Raji (cell line): ENCODE data around the gene UBTD1.

Experiments used
- POLR2A ChIP-seq: IDR thresholded peaks from 2 replicates; pipeline ENCODE4 v1.6.1; 2011; ENCODE audit warnings: low read depth, low read length, control low read depth; ENCODE audit not compliant: insufficient read depth

The UBTD1 gene

DNA sequence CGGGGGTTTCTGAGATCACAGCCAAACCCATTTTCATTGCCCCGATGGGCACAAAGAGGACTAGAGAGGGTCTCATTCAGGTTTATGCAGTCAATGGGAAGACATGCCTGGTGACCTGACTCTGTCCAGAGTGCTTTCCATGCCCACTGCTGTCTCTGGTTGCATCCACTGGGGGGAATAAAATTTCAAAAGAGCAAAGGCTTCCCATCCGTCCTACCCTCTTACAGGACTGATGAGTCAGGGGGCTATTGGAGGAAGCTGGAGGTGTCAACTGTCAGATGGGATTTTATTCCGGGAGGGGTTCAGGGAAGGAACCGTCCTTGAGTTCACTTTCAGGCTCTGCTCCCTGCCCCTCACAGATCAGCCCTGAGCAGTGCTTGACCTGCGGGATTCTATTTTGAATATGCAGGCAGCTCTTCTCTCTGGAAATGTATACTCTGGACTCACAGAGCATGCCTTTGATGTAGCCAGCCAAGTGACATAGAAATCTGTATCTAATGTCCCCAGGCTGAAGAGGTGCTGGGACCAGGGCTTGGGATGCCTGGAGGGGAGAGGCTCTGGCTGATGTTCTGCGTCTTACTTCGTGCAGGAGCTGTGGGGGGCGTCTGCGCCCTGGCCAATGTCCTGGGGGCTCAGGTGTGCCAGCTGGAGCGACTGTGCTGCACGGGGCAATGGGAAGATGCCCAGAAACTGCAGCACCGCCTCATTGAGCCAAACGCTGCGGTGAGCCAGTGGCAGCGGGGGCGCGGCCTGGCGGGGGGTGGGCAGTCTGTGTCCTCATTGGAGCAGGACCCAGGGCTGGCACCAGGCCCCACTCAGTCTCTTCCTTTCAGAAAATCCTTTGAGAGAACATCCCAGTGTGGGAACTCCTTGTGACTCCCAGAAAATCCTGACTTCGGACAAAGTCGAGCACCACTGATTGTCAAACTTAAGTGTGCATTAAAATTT, 102.8 kb downstream of the UBTD1 start:
- no peak for TF ChIP-seq POLR2A

DNA sequence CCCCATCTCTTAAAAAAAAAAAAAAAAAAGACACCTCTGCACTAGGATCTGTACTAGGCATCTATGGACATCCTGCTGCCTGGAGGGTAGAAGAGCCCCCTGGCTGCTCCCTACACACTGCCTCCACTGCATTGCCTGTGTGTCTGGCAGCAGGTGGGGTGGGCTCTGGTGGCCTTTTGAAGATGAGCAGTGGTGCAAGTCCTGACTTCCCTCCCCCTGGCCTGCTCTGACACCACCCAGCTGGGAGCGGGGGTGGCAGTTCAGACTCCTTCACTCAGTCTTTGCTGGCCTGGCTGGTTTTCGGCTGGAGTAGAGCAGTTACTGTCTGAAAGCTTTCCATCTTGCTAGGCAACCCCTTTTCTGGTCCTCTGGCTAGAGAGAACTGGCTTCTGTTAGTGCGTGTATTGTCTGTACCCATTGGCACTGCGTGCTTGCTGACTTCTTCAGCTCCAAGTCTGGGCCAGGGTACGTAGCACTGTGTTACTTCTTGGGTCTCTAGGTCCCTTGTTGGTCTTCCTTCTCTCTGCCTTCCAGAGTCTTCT, 108.4 kb downstream of the UBTD1 start:
- TF ChIP-seq POLR2A: no peak

- TF ChIP-seq POLR2A: no peak
Measured at GRCh38 chr10:97608991-97609561, 110.4 kb downstream of the UBTD1 start.

- TF ChIP-seq POLR2A: no peak
Measured at GRCh38 chr10:97611473-97611872, 112.7 kb downstream of the UBTD1 start.

- no peak for TF ChIP-seq POLR2A
Measured at GRCh38 chr10:97612386-97612785, 113.7 kb downstream of the UBTD1 start.

- no peak for TF ChIP-seq POLR2A
Measured at GRCh38 chr10:97618285-97618684, 119.6 kb downstream of the UBTD1 start.

- no peak for TF ChIP-seq POLR2A
Measured at GRCh38 chr10:97618733-97619132, 120.0 kb downstream of the UBTD1 start.
